MCF 10A (cell line): ENCODE results near the gene SIAH3. TPM values are rescaled to one million over a fixed set of nuclear protein-coding genes. Genes with fewer than 3 reads are reported as not detected.
"Not testable (repeated sequence)": the region's sequence is repeated elsewhere in the genome, so short reads cannot be mapped to it uniquely, and the experiment has no call there.

ENCODE experiments used
- BruUV-seq: library from RNA; stranded (reverse); fragments of 400-500 nt; replicated peaks from 2 replicates; lab custom pipeline; 2021; lab: Mats Ljungman, UMichigan
- CTCF ChIA-PET: fragments of 300-600 bp; sonication (Branson Sonifier 250); formaldehyde crosslinking; extraction: SDS; loops from one replicate; lab custom pipeline; 2021; ENCODE audit warnings: antibody characterized with exemption, inconsistent platforms; lab: Yijun Ruan, JAX
- POLR2A ChIA-PET: fragments of 300-600, 350-650 bp; sonication (Branson Sonifier 250); formaldehyde crosslinking; extraction: SDS; loops from one replicate; lab custom pipeline; 2020; ENCODE audit warnings: antibody characterized with exemption, inconsistent platforms; lab: Yijun Ruan, JAX
- DNase-seq: peaks from one replicate; pipeline ENCODE4 v3.0.0-alpha.2; 2018; ENCODE audit not compliant: unreplicated experiment
- H3K27ac Mint-ChIP-seq: one replicate; pipeline ENCODE4 v1.8.0; 2022; ENCODE audit warnings: mild to moderate bottlenecking, low read depth, mixed read lengths; ENCODE audit not compliant: unreplicated experiment
- H3K27me3 Mint-ChIP-seq: one replicate; pipeline ENCODE4 v1.8.0; 2022; ENCODE audit warnings: mixed read lengths; ENCODE audit not compliant: insufficient read depth, unreplicated experiment
- H3K36me3 Mint-ChIP-seq: one replicate; pipeline ENCODE4 v1.8.0; 2022; ENCODE audit warnings: mild to moderate bottlenecking, moderate library complexity, mixed read lengths; ENCODE audit not compliant: insufficient read depth, unreplicated experiment
- H3K4me1 Mint-ChIP-seq: one replicate; pipeline ENCODE4 v1.8.0; 2022; ENCODE audit warnings: mixed read lengths; ENCODE audit not compliant: insufficient read depth, unreplicated experiment
- H3K4me3 Mint-ChIP-seq: one replicate; pipeline ENCODE4 v1.8.0; 2022; ENCODE audit warnings: mild to moderate bottlenecking, moderate library complexity, mixed read lengths; ENCODE audit not compliant: unreplicated experiment
- H3K9me3 Mint-ChIP-seq: one replicate; pipeline ENCODE4 v1.8.0; 2022; ENCODE audit warnings: mixed read lengths; ENCODE audit not compliant: unreplicated experiment
- CTCF ChIP-seq: fragments of 200-600 bp; IDR thresholded peaks from one replicate; pipeline ENCODE4 v1.8.0; 2022; ENCODE audit warnings: antibody characterized with exemption, mild to moderate bottlenecking; ENCODE audit not compliant: unreplicated experiment
- intact Hi-C: fragments of 100-400 bp; cut with micrococcal nuclease; formaldehyde crosslinking; loops from 2 replicates; pipeline ENCODE4 v1.14.1; 2022
- total RNA-seq: library from RNA; stranded (reverse); gene quantifications from 2 replicates; pipeline ENCODE4 v1.2.3, GENCODE V29; 2022

The SIAH3 gene
- total RNA-seq, 1 experiment from 2014 or later: not detected

GRCh38 chr13:45768656-45769479, 82.7 kb downstream of the SIAH3 start:
- Mint-ChIP-seq H3K4me1 (no peaks in the 10 kb centered on the region), H3K27ac (no peak overlapping the region), H3K27me3 (peaks cover 19% of the 10 kb centered on the region), H3K4me3 (no peak overlapping the region), H3K36me3 (no peaks in the 10 kb centered on the region), H3K9me3 (no peaks in the 10 kb centered on the region)
- TF ChIP-seq CTCF: no peak
- POLR2A ChIA-PET: interaction anchor here (0.8 kb wide), 1 partner anchor 61 kb away, joined by 3 read pairs; no protein-coding TSS in a partner anchor
- intact Hi-C loops: no loop called here
- no peak for DNase-seq
- CTCF ChIA-PET: no interaction called here
- BruUV-seq: no TSS peak

GRCh38 chr13:45765464-45765863, 86.1 kb downstream of the SIAH3 start:
- TF ChIP-seq CTCF: no peak
- no TSS peak for BruUV-seq
- Mint-ChIP-seq H3K9me3 (no peaks in the 10 kb centered on the region), H3K4me1 (no peaks in the 10 kb centered on the region), H3K4me3 (no peak overlapping the region), H3K27me3 (peaks cover 34% of the 10 kb centered on the region), H3K36me3 (no peaks in the 10 kb centered on the region), H3K27ac (no peak overlapping the region)
- ChIA-PET CTCF (no interaction called here), POLR2A (interaction anchor here (0.6 to 1.2 kb wide), 2 partner anchors 52 to 56 kb away, joined by 3 to 6 read pairs; no protein-coding TSS in a partner anchor)
- no peak for DNase-seq
- intact Hi-C loops: no loop called here

- POLR2A ChIA-PET: no interaction called here
- intact Hi-C loops: no loop called here
- Mint-ChIP-seq H3K27me3 (peaks cover 34% of the 10 kb centered on the region), H3K9me3 (no peaks in the 10 kb centered on the region), H3K4me3 (no peak overlapping the region), H3K27ac (no peak overlapping the region), H3K4me1 (no peaks in the 10 kb centered on the region), H3K36me3 (no peaks in the 10 kb centered on the region)
- BruUV-seq: no TSS peak
- DNase-seq: no peak
- CTCF ChIA-PET: interaction anchor here (0.6 kb wide), 2 partner anchors 74 to 526 kb away, joined by 3 to 8 read pairs; no protein-coding TSS in a partner anchor
- TF ChIP-seq CTCF: no peak
Measured at GRCh38 chr13:45763419-45763818, 88.1 kb downstream of the SIAH3 start.

- DNase-seq, H3K36me3 Mint-ChIP-seq, intact Hi-C loops, H3K27ac Mint-ChIP-seq, BruUV-seq, H3K4me3 Mint-ChIP-seq, H3K27me3 Mint-ChIP-seq, H3K9me3 Mint-ChIP-seq, POLR2A ChIA-PET, H3K4me1 Mint-ChIP-seq: not testable (repeated sequence)
- CTCF ChIA-PET: interaction anchor here (1.1 kb wide), 1 partner anchor 134 kb away, joined by 3 read pairs; no protein-coding TSS in a partner anchor
Measured at GRCh38 chr13:45757589-45757988, 94.0 kb downstream of the SIAH3 start.

GRCh38 chr13:45756498-45756897, 95.1 kb downstream of the SIAH3 start:
- intact Hi-C loops, H3K4me3 Mint-ChIP-seq, H3K27me3 Mint-ChIP-seq, H3K9me3 Mint-ChIP-seq, DNase-seq, H3K36me3 Mint-ChIP-seq, BruUV-seq, H3K4me1 Mint-ChIP-seq, POLR2A ChIA-PET, H3K27ac Mint-ChIP-seq: not testable (repeated sequence)
- CTCF ChIA-PET: interaction anchor here (0.7 kb wide), 1 partner anchor 10 kb away, joined by 3 read pairs; no protein-coding TSS in a partner anchor
